NCI-H2196 treated with DMSO at 0.1 percent for 48 hours (cell line): ENCODE results near the gene GSG1L.
A peak's percentile ranks its signal among the peaks of the same experiment; 100 is the strongest.

Experiments used
- DNase-seq: peaks from one replicate; lab custom pipeline; 2025; ENCODE audit not compliant: unreplicated experiment; lab: John Stamatoyannopoulos, UW

GSG1L gene

GRCh38 chr16:28063591-28064061 lies at the start of gene GSG1L:
Gene GSG1L (minus strand): TSS chr16:28063714. CDS start chr16:28063424, 290 bp downstream.
- DNase-seq, result no peak

GRCh38 chr16:28112908-28113307 lies 49.4 kb upstream of the GSG1L start:
- no peak for DNase-seq

- DNase-seq, result no peak
Measured at GRCh38 chr16:28110977-28111376, 47.5 kb upstream of the GSG1L start.

- no peak for DNase-seq
Measured at GRCh38 chr16:28110479-28110878, 47.0 kb upstream of the GSG1L start.

GRCh38 chr16:28110074-28110473 lies 46.6 kb upstream of the GSG1L start:
- DNase-seq, result no peak

- no peak for DNase-seq
Measured at GRCh38 chr16:28108590-28109247, 45.2 kb upstream of the GSG1L start.

- peak; percentile 22 for DNase-seq
Measured at GRCh38 chr16:28107232-28107631, 43.7 kb upstream of the GSG1L start.

GRCh38 chr16:28106467-28107215 lies 43.1 kb upstream of the GSG1L start:
- peak; percentile 50 for DNase-seq

- no peak for DNase-seq
Measured at GRCh38 chr16:28105954-28106353, 42.4 kb upstream of the GSG1L start.

GRCh38 chr16:28105297-28105696 lies 41.8 kb upstream of the GSG1L start:
- DNase-seq, result no peak

GRCh38 chr16:28104404-28104803 lies 40.9 kb upstream of the GSG1L start:
- DNase-seq, result no peak

- no peak for DNase-seq
Measured at GRCh38 chr16:28103516-28104170, 40.1 kb upstream of the GSG1L start.

GRCh38 chr16:28101533-28101890 lies 38.0 kb upstream of the GSG1L start:
- no peak for DNase-seq

GRCh38 chr16:28100810-28101532 lies 37.5 kb upstream of the GSG1L start:
- DNase-seq, result no peak

- no peak for DNase-seq
Measured at GRCh38 chr16:28098959-28099945, 35.7 kb upstream of the GSG1L start.

- DNase-seq, result no peak
Measured at GRCh38 chr16:28098171-28098958, 34.9 kb upstream of the GSG1L start.

GRCh38 chr16:28096983-28097899 lies 33.7 kb upstream of the GSG1L start:
- no peak for DNase-seq

- no peak for DNase-seq
Measured at GRCh38 chr16:28093385-28093725, 29.8 kb upstream of the GSG1L start.
